ENCODE results near the gene UBE2F. TPM values are rescaled to one million over a fixed set of nuclear protein-coding genes. Genes with fewer than 3 reads are reported as not detected.
A peak's percentile ranks its signal among the peaks of the same experiment; 100 is the strongest.
"Not testable (repeated sequence)": the region's sequence is repeated elsewhere in the genome, so short reads cannot be mapped to it uniquely, and the experiment has no call there.

The UBE2F gene
- total RNA-seq, 1 donor from 2014 or later: 58.2 TPM

DNA sequence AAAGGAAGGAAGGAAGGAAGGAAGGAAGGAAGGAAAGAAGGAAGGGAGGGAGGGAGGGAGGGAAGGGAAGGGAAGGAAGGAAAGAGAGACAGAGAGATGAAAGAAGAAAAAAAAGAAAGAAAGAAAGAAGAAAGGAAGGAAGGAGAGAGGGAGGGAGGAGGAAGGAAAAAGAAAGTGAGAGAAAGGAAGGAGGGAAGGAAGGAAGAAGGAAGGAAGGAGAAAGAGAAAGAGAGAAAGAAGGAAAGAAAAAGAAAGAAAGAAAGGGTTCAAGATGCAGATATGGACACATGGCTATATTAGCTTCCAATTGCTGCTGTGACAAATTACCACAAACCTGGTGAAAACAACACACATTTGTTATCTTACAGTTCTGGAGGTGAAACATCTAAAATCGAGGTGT lies 20.4 kb upstream of the UBE2F start:
- no peak for ATAC-seq

DNA sequence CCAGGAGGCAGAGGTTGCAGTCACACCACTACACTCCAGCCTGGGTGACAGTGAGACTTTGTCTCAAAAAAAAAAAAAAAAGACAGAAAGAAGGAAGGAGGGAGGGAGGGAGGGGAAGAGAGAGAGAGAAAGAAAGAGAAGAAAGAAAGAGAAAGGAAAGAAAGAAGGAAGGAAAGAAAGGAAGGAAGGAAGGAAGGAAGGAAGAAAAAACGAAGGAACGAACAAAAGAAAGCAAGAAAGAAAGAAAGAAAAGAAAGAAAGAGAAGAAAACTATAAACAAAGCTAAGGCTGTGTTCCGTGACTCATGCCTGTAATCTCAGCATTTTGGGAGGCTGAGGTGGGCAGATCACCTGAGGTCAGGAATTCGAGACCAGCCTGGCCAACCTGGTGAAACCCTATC lies 15.5 kb upstream of the UBE2F start:
- not testable (repeated sequence) for ATAC-seq

- ATAC-seq: no peak
Observed at GRCh38 chr2:237951878-237952277, 14.9 kb upstream of the UBE2F start.

DNA sequence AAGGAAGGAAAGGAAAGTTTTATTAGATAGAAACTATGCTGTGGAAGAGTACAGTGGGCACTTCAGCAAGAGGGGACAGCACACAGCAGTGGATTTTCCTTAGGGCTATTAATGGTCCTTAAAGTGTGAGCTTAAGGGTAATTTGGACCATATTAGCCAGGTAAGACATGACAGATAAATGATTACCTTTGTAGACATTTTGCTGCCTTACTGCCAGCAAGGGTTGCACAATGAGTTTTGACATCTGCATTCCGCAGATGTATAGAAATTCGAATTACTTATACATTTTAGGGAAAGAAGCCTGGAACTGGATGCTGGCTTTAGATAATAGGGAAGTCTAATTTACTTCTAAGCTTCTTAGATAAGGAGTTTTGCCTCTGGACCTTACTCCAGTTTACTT lies 14.0 kb upstream of the UBE2F start:
- no peak for ATAC-seq

DNA sequence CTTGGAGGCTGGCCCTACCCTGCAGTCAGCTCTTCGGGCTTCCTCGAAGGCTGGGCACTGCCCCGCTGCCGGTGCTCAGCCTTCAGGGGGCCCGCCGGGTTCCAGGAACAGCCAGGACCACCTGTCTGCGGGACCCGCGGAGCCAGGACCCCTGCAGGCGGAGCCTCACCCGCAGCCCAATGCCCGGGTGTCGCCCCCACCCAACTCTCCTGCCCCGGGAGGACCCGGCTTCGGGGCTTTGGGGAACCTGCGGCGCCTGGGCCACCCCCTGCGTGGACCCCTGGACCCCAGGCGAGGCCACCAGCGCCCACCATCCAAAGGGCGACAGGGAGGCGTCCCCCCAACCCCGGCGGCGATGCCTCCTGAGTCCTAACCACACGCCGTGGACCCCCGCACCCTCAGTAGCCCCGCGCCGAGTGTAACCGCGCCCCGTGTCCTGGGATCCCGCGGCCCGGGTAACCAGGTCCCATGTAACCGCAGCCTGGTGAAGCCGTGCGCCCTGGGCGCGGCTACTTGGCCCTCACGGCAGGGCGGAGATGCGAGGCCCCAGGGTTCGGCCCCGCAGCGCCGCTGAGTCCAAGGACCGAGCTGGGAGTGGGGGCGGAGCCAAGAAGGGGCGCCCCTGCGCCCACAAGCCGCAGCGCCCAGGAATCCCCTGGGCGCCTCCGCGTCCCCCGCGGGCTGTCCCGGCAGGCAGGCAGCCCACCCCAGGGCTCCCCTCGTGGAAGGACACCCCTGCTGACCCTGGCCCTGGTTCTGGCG lies 11.0 kb upstream of the UBE2F start:
- ATAC-seq: peak; percentile 23

DNA sequence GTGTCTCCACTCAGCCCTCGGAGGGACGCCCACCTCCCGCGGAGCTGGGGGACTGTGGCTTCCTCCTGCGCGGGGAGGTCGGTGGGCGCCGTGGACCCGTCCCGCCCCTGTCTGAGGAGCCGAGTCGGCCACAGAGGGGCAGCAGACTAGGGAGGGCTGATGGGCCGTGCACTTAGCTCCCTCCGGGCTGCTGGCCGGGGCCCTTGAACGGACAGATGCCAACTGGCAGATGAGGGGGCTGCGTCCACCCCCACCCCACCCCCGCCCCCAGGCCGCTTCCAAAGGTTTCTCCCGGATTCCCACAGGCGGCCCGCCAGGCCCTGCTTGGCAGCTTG lies 10.4 kb upstream of the UBE2F start:
- ATAC-seq: peak; percentile 9

DNA sequence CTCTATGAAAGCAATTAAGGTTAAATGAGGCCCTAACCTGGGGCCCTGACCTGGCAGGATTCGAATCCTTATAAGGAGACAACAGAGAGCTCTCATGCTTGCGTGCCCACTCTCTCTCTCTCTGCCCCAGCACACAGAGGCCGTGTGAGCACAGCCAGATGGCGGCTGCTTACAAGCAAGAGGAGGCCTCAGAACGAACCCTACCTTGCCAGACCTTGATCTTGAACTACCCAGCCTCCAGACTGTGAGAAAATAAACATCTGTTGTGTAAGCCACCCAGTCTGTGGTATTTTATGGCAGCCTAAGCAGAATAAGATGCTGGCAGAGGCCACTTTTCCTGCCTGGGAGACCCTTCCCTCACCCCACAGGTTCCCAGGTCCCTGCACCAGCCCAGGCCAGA lies 5.2 kb upstream of the UBE2F start:
- ATAC-seq: no peak

DNA sequence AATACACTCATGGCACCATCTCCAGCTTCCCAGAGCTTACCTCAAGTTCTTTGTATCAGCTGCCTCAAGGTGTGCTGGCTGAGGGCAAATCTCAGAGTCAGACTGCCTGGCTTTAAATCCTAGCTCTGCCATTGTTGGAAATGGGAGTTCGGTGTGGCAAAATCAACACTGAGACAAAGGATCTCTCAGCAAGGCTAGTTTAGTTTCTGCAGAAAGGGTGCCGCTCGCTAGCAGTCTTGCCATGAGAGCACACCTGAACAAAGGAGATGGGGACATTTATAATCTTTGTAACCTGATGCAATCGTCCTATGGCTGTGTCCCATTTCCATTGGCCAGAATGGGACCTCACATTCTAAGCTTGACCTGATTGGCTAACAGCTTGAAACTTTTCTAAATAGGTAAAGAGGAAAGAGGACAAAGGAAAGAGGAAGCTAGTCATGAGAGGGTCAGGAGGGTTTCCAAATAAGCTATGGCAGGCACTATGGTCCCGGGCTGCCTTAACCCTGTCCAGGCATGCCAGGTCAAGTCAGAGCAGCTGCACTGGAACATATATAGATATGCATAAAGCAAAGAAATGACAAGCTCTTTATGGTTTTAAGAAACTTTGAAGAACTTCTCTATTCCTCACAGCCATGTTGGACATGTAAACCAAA lies 4.3 kb upstream of the UBE2F start:
- no peak for ATAC-seq

DNA sequence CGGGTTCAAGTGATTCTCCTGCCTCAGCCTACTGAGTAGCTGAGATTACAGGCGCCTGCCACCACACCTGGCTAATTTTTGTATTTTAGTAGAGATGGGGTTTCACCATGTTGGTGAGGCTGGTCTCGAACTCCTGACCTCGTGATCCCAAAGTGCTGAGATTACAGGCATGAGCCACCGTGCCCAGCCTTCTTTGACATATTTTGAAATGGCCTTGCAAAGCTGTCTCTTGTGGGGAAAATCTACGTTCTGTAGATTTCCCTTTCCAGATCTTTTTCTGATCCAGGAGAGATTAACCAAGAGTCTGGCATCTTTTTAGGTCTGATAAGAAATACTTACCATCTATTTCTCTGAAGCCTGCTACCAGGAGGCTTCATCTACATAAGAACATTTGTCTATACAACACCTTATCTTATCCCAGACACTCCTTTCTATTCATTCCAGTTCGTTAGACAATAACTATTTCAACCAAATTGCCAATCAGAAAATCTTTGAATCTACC lies 3.3 kb upstream of the UBE2F start:
- ATAC-seq: not testable (repeated sequence)

DNA sequence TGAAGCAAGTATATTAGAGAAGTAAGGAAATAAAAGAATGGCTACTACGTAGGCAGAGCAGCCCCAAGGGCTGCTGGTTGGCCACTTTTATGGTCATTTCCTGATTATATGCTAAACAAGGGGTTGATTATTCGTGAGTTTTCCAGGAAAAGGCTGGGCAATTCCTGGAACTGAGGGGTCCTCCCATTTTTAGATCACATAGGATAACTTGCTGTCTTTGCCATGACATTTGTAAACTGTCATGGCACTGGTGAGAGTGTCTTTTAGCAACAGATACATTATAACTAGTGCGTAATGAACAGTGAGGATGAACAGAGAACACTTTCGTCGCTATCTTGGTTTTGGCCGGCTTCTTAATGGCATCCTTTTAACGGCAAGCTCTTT lies 2.6 kb upstream of the UBE2F start:
- no peak for ATAC-seq

GRCh38 chr2:237964578-237965404 lies 2.0 kb upstream of the UBE2F start:
- ATAC-seq: peak; percentile 51

- ATAC-seq: not testable (repeated sequence)
Observed at GRCh38 chr2:237965844-237966243, 970 bp upstream of the UBE2F start.

DNA sequence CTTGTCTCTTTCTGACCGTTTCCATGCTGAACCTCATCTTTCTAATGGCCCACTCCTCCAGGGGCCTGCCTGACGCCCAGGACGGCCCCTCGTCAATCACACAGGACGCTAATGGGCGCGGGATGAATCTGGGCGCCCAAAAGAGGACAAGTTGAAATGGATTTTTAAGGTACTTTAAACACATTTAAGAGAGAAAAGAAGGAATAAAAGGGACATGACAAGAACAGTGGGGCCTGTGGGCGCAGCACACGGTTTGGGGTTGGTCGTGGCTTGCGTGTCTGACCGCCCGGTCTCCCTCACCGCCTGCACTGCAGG lies 607 bp upstream of the UBE2F start:
- ATAC-seq: no peak

DNA sequence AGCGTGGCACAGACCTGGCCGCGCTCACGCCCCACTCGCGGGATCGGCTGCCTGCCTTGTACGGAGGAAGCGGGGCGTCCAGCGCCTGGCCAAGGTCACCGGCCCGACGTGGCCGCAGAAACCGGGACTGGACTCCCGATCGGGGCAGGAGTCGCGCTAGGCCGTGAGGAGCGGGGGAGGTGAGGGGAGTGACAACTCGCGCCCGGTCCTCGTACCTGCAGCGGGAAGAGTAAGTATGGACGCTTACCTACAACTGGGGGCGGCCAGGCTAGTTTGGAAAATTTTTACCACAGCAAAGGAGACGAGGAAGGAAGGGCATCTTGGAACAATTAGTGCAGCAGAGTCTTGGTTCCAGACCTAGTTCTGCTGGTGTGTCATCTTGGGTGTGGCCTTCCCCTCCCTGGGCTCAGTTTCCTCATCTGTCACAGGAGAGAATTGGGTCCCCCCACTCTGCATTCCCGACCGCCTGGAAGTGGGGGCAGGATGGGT lies 693 bp downstream of the UBE2F start:
- peak; percentile 17 for ATAC-seq

DNA sequence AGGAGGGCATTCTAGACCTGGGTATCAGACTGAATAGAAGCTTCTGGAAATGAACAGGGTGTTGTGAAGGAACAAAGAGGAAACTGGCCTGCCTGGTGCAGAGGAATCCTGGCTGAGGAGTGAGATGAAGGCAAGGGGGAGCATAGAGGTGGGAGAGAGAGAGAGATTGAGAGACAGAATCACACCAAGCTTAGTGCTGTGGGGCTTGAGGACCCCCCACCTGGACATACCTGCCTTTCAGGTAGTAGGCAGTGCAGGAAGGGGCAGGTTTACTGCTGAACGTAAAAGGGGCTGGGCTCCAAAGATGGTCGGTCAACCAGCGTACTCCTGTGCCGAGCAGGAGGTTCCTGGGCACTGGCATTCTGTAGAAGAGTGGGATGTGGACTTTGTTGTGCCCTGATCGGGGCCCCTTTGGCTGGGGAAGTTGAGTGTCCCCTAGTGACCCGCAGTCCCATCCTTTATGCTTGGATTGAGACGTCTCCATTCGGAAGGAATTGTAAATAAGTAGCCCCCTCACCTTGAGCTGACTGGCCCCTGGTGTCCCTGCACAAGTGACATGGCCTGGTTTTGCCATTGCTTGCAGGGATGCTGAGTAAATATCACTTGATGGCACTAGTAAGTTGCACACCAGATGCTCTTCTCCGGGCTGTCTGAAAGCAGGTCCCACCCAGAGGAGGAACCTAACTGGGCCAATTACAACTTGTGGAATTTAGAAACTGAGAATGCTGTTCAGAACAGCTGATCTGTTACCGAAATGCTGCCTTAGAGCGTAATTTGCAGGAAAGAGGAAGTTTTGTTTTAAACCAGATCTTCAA lies 1.4 kb downstream of the UBE2F start:
- ATAC-seq: peak; percentile 57

GRCh38 chr2:237971661-237972060 lies 4.8 kb downstream of the UBE2F start:
- no peak for ATAC-seq

GRCh38 chr2:237972211-237972610 lies 5.4 kb downstream of the UBE2F start:
- no peak for ATAC-seq

- ATAC-seq: no peak
Observed at GRCh38 chr2:237972936-237973335, 6.1 kb downstream of the UBE2F start.

- ATAC-seq: no peak
Observed at GRCh38 chr2:237977380-237977779, 10.6 kb downstream of the UBE2F start.

DNA sequence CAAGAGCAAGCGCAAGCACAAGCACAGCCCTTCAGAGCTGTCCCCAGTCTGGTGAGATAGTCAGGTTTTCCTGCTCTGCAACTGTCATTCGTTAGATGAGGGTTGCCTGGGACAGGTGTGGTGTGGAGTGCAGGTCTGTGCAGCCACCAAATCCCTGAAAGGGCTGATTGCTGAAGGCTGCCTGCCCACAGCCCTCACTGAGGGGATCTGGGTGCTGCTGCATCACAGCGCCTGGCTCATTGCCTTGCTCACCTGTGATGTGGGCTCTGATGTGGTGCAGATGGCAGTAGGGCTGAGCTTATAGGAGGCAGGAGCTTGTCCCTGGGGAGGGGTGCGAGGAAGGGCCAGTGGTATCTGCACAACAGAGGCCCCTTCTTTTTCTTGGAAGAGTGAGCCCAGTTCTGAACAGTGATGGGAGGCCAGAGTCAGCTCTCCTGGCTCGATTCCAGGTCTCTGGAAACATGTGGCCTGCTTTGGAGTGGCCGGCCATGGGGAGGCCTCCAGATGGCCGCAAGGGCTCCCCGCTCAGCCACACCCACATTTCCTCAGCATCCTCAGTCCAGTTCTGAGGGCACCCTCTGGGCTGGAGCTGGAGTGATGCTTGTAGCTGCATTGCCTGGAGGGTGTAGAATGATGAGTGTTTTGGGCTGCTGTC lies 11.4 kb downstream of the UBE2F start:
- no peak for ATAC-seq

DNA sequence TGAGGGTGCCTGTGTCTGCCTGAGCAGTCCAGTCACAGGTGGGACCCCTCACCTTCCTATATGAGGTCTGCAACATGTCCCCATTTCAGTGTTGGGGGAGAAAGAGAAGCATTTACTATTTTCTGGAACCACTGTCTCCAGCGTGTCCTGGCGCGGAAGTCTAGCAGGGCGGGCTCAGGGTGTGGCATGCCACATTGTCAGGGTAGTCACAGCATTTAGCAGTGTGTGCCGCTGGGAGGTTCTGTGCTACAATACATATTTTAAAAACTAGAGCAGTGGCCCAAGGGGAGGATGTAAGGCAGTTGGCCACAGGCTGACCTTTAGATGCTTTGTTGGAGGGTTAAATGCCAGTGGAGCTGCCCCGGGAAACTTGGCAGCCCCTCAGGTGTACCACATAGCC lies 12.5 kb downstream of the UBE2F start:
- ATAC-seq: peak; percentile 67

DNA sequence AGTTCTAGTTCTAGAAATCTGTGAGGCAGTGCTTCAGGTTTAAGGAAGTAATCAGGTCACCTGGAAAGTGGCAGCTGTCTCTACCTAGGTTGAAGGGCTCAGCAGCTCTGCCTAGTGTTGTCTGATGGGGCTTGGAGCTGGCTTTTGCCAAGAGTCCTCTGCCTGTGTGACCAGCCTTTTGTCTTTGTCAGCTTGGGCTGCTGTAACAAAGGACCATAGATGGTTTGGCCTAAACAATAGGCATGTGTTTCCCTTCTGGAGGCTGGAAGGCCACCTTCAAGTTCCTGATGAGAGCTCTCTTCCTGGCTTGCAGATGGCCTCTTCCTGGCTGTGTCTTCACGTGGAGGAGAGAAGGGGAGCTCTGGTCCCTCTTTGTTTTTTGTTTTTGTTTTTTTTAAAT lies 13.3 kb downstream of the UBE2F start:
- no peak for ATAC-seq
